Astrocyte of the spinal cord (primary cell): ENCODE measurements around the gene DDX6.
"Not testable (repeated sequence)": the region's sequence is repeated elsewhere in the genome, so short reads cannot be mapped to it uniquely, and the experiment has no call there.

Source experiments
- DNase-seq: peaks from one replicate; pipeline ENCODE4 v3.0.0; 2011; ENCODE audit warnings: low read depth, low spot score
- H3K4me3 ChIP-seq: 2 replicates; pipeline ENCODE4 v1.5.1; 2011; ENCODE audit warnings: low read depth, mild to moderate bottlenecking, low read length, moderate library complexity
- CTCF ChIP-seq: IDR thresholded peaks from 2 replicates; pipeline ENCODE4 v1.5.1; 2012; ENCODE audit warnings: low read depth, mild to moderate bottlenecking, low read length, inconsistent platforms
- in situ Hi-C: cut with HindIII; loops from 2 replicates; pipeline ENCODE4 v1.10.0; 2017; ENCODE audit warnings: low sequenced_read_pairs

The DDX6 gene

DNA sequence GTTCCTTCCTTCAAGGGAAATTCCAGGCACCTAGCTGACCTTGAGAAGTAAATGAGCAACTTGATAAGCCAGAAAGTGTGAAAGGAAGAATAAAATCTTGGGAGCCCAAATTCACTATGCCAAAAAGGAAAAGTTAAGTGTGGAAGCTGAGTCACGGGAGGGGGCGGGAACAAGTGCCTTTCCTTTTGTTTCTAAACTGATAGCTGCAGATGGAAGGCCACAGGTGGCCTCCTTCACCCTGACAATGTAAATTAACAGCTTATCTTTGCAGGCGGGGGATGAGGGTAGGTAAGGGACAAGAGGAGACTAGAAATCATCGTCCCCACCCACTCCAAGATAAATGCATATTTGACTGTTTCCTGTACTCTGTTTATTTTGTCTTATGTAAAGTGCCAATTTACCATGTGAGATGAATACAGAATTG lies 75.1 kb downstream of the DDX6 start:
- no peak overlapping the region for H3K4me3 ChIP-seq
- DNase-seq: no peak
- no peak for TF ChIP-seq CTCF
- in situ Hi-C loops: no loop called here

DNA sequence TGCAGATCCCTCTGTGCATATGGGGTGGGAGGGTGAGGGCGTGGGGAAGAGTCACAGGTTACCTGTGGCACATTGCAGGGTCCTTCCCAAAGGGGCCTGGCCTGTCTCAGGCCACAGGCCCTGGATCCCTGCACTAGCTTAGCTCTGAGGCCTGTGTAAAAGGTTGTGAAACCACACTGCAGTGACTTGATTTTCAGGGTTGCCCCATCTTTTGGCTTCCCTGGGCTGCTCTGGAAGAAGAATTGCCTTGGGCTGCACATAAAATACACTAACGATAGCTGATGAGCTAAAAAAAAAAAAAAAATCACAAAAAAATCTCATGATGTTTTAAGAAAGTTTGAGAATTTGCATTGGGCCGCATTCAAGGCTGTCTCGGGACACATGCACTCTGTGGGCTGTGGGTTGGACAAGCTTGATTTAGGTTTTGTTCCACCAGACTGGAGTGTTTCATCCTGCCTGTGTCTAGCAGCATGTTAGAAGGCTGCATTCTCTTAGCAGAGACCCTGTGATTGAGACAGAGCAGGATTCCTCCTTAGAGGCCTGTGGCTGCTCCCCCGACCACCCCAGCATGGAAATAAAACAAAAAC lies 75.6 kb downstream of the DDX6 start:
- in situ Hi-C loops: no loop called here
- H3K4me3 ChIP-seq: no peak overlapping the region
- no peak for DNase-seq
- TF ChIP-seq CTCF: no peak

GRCh38 chr11:118714816-118715215 lies 76.1 kb downstream of the DDX6 start:
- no peak for DNase-seq
- H3K4me3 ChIP-seq: no peak overlapping the region
- TF ChIP-seq CTCF: no peak
- in situ Hi-C loops: no loop called here

GRCh38 chr11:118714416-118714815 lies 76.5 kb downstream of the DDX6 start:
- in situ Hi-C loops, DNase-seq, H3K4me3 ChIP-seq: not testable (repeated sequence)

GRCh38 chr11:118708296-118708695 lies 82.7 kb downstream of the DDX6 start:
- TF ChIP-seq CTCF: no peak
- no peak for DNase-seq
- in situ Hi-C loops: no loop called here
- no peak overlapping the region for H3K4me3 ChIP-seq

DNA sequence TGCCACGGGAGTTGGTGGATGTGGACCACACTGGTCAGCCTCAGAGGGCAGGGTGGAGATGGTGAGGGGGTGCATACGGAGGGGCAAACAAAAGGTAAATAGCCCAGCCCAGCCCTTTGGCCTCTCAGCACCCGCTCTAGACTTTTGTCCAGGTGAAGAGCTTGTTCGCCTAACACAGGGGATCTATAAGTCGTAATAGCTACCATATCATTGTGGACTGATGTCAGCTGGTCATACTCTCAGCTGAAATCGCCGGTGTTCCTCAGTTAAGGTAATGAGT lies 84.5 kb downstream of the DDX6 start:
- no peak overlapping the region for H3K4me3 ChIP-seq
- DNase-seq: no peak
- TF ChIP-seq CTCF: no peak
- in situ Hi-C loops: no loop called here

DNA sequence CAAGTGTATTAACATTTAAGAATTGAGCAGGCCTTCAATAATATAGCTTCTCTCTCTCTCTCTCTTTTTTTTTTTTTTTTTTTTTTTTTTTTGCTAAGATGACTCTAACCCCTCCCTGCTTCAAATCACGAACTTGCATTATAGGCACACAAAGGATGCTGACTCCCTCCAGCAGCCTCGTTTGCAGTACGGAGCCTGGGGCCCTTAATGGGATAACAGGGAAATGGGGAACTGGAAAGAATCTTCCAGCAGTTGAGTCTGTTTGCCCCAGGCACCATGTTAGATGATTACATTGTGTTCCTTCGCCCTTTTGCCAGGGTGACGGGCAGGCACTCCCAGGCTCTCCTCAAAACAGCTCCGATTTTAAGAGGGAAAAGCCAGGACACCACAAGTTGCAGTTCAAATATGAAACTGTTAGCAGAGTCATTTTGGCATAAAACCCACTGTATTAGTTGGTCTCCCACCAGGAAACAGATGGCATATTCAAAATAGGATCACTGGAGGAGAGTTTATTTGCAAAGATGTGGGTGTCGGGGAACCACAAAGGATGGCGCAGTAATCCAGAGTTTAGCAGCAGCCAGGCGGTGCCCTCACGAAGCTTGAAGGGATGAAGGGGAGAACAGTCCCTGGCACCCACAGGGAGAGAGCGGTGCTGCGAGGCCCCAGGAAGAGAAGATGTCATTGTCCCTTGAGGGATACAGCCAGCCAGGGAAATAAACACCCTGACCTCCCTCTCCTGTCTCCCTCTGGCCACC lies 85.0 kb downstream of the DDX6 start:
- no peak for DNase-seq

More for the DNA sequence above, 85.0 kb downstream of the DDX6 start:
- no peak overlapping the region for H3K4me3 ChIP-seq
- no peak for TF ChIP-seq CTCF
- in situ Hi-C loops: no loop called here
